ENCODE results near the gene WNT7B. TPM values are rescaled to one million over a fixed set of nuclear protein-coding genes. Genes with fewer than 3 reads are reported as not detected.

WNT7B gene
- total RNA-seq, 1 donor from 2014 or later: not detected

GRCh38 chr22:45914309-45914708, 62.7 kb downstream of the WNT7B start:
- H3K4me1 ChIP-seq: no peaks in the 10 kb centered on the region
- intact Hi-C loops (cut with DNase I): no loop called here
- H3K27ac ChIP-seq: no peak overlapping the region

DNA sequence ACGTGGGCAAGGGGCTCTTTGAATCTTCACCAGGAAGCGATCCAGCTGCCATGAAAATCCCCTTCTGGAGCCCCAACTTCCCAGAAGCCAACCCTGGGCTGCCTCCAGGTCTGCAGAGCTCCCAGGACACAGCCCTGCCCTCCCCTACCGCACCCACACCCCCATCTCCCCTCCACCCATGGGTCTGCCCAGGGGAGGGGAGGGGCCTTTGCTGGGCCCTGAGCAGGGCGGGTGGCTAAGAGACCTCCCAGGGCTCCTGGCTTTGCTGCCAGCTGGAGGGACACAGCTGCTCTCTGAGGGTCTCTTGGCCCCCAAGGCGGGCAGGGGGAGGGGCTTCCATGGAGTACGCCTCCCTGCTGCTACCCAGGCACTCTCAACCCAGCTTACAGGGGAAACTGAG, 64.1 kb downstream of the WNT7B start:
- H3K4me1 ChIP-seq: no peaks in the 10 kb centered on the region
- DNase-seq (ENCODE audit: low spot score in 2 of 2): no peak
- no peaks in the 10 kb centered on the region for H3K27me3 ChIP-seq
- no peak overlapping the region for H3K4me3 ChIP-seq
- H3K27ac ChIP-seq: no peak overlapping the region
- no peaks in the 10 kb centered on the region for H3K36me3 ChIP-seq
- TF ChIP-seq CTCF (IDR thresholded peaks at IDR 0.05): no peak
- H3K9me3 ChIP-seq: no peaks in the 10 kb centered on the region
- intact Hi-C loops (cut with DNase I): no loop called here

More at GRCh38 chr22:45914309-45914708, 62.7 kb downstream of the WNT7B start:
- TF ChIP-seq CTCF (IDR thresholded peaks at IDR 0.05): no peak
- no peak for DNase-seq (ENCODE audit: low spot score in 2 of 2)
- Histone ChIP-seq H3K36me3 (no peaks in the 10 kb centered on the region), H3K27me3 (no peaks in the 10 kb centered on the region), H3K9me3 (no peaks in the 10 kb centered on the region), H3K4me3 (no peak overlapping the region)

DNA sequence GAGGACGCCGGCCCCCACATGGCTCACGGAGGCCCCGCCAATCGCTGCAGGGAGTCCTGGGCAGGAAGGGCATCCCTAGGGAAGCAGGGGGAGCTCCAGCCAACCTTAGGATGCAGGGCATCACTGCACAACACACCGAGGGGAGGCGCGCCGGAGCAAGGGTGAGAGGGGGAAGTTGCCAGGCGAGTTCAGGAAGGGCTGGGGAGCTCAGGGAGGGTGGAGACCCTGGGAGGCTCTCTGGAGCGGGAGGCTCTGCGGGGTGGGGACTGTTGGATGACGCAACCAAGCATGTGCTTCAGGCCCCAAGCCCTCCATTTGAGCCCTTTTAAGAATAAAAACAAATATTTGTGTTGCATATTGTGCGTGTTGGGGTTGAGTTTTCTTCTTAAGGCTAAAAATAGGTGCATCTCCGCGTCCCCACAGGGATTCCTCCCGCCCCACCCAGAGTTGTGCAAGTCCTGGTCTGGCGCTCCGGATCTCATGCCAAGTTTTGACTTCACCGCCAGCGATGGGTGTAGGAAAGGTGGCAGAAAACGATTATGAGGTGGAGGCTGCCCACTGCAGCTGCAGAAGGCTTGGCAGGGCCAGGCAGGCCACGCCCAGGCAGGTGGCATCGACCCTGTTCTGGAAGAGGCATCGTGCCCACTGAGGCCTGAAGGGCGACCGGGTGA, 65.2 kb downstream of the WNT7B start:
- no peaks in the 10 kb centered on the region for H3K4me1 ChIP-seq
- no peak overlapping the region for H3K4me3 ChIP-seq
- no peaks in the 10 kb centered on the region for H3K27me3 ChIP-seq
- H3K9me3 ChIP-seq: no peaks in the 10 kb centered on the region
- intact Hi-C loops (cut with DNase I): no loop called here
- H3K36me3 ChIP-seq: no peaks in the 10 kb centered on the region
- DNase-seq (ENCODE audit: low spot score in 2 of 2): no peak
- no peak for TF ChIP-seq CTCF (IDR thresholded peaks at IDR 0.05)
- no peak overlapping the region for H3K27ac ChIP-seq

- H3K27me3 ChIP-seq: no peaks in the 10 kb centered on the region
- H3K36me3 ChIP-seq: no peaks in the 10 kb centered on the region
- no peak overlapping the region for H3K4me3 ChIP-seq
- peaks cover 0 to 2% of the 10 kb centered on the region in 2 donors for H3K4me1 ChIP-seq
- DNase-seq (ENCODE audit: low spot score in 2 of 2): no peak
- no peaks in the 10 kb centered on the region for H3K9me3 ChIP-seq
- H3K27ac ChIP-seq: no peak overlapping the region
- TF ChIP-seq CTCF (IDR thresholded peaks at IDR 0.05): no peak
- intact Hi-C loops (cut with DNase I): no loop called here
Measured at GRCh38 chr22:45910928-45911467, 66.0 kb downstream of the WNT7B start.

DNA sequence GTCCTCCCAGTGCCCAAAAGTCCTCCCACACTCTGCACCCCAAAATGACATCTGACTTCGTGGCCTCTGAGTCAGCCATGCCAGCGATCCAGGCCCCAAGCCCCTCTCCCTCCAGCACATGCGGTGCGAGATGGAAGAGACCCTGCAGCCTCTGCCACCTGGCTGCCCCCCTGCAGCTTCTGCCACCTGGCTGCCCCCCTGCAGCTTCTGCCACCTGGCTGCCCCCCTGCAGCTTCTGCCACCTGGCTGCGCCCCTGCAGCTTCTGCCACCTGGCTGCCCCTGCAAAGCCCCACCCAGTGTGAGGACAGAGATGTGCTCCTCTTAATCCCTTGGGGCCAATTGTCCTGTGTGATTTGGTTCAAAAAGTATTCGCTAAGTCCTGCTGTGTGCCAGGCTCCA, 68.0 kb downstream of the WNT7B start:
- Histone ChIP-seq H3K27ac (no peak overlapping the region), H3K9me3 (no peaks in the 10 kb centered on the region), H3K36me3 (no peaks in the 10 kb centered on the region), H3K4me3 (no peak overlapping the region), H3K27me3 (no peaks in the 10 kb centered on the region), H3K4me1 (peaks cover 6% of the 10 kb centered on the region in 2 donors)
- no peak for TF ChIP-seq CTCF (IDR thresholded peaks at IDR 0.05)
- intact Hi-C loops (cut with DNase I): no loop called here
- no peak for DNase-seq (ENCODE audit: low spot score in 2 of 2)
